HG02870 (cell line): Measurements from ENCODE around the gene SLC25A13.

Experiments used
- ATAC-seq: cut with Tn5 transposase; IDR thresholded peaks from one replicate; pipeline ENCODE4 v1.9.1; 2021; ENCODE audit warnings: mild to moderate bottlenecking, moderate library complexity; ENCODE audit not compliant: unreplicated experiment

SLC25A13 gene

GRCh38 chr7:96104984-96105383, 216.9 kb downstream of the SLC25A13 start:
- ATAC-seq, result no peak

GRCh38 chr7:96102096-96102811, 219.6 kb downstream of the SLC25A13 start:
- no peak for ATAC-seq

DNA sequence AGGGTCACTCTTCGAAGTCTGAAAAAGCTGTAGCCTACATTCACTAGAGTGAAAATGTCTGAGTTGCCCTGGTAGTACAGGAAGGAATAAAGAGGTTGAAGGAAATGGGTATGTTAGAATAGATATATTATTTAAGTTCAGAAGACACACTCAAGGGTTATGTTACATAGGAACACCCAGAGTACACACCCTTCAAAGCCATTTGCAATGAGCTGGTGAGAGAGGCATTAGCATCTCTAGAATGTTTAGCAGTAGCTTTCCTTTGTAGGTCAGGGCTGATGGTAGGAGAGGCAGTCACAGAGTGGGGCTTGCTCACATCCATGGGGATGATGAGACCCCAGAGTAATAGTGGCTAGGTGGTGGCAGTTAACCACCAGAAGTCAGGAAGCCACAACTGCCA, 221.2 kb downstream of the SLC25A13 start:
- no peak for ATAC-seq

DNA sequence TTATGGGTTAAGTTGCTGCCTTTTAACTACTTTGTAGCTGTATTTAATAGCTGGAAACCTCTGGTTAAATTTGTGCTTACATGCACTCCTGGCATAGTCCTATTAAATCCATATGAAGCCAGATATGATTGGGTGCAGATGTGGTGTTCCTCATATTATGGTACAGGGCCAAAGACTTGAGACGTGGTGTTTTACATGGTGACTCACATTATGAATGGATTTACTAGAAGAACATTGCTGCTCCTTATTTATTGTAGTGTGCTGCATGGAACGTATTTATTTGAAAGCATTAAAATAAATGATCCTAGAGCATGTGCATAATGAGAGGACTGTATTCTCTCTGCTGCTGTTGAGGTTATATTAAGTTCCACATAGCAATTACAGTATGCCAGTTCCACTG, 224.1 kb downstream of the SLC25A13 start:
- no peak for ATAC-seq

DNA sequence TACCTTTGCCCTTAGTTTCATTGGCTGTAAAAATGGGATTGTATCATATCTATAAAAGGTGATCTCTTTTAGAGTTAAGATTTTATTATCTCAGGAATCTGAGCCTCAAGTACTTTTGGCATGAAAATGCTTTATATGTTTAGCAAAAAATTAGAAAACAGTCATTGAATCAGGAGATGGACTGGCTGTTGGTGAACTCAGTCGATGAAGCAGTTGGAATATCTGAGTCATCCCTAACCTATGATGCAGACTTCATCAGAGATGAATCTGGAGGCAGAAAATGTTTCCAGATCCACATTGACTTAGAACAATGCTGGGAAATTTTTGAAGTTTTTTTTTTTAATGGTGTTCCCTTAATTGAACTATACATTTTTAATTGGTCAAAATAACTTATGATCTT, 228.5 kb downstream of the SLC25A13 start:
- no peak for ATAC-seq

- no peak for ATAC-seq
These were observed 231.1 kb downstream of the SLC25A13 start for GRCh38 chr7:96090756-96091155.

- no peak for ATAC-seq
These were observed 232.4 kb downstream of the SLC25A13 start for GRCh38 chr7:96089511-96089910.

- ATAC-seq, result no peak
These were observed 233.3 kb downstream of the SLC25A13 start for GRCh38 chr7:96088579-96088978.

- ATAC-seq, result no peak
These were observed 235.9 kb downstream of the SLC25A13 start for GRCh38 chr7:96085953-96086352.

GRCh38 chr7:96084881-96085553, 236.9 kb downstream of the SLC25A13 start:
- no peak for ATAC-seq

- no peak for ATAC-seq
These were observed 241.9 kb downstream of the SLC25A13 start for GRCh38 chr7:96080027-96080426.

DNA sequence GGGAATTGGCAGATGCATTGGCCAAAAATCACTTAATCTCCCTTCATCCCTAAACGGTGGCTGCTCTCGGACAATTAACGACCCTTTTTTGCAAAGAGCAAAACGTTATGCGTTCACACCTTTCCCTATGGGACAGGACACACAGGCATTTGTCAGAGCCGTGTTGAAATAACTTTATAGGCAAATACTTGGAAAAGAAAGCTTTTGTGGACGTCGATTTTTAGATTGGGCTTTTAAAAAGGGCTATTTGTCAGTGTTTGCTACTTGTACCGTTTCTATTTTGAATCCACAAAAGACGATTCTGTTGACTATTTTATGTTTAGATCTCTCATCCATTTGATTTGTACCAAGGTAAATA, 245.6 kb downstream of the SLC25A13 start:
- no peak for ATAC-seq

DNA sequence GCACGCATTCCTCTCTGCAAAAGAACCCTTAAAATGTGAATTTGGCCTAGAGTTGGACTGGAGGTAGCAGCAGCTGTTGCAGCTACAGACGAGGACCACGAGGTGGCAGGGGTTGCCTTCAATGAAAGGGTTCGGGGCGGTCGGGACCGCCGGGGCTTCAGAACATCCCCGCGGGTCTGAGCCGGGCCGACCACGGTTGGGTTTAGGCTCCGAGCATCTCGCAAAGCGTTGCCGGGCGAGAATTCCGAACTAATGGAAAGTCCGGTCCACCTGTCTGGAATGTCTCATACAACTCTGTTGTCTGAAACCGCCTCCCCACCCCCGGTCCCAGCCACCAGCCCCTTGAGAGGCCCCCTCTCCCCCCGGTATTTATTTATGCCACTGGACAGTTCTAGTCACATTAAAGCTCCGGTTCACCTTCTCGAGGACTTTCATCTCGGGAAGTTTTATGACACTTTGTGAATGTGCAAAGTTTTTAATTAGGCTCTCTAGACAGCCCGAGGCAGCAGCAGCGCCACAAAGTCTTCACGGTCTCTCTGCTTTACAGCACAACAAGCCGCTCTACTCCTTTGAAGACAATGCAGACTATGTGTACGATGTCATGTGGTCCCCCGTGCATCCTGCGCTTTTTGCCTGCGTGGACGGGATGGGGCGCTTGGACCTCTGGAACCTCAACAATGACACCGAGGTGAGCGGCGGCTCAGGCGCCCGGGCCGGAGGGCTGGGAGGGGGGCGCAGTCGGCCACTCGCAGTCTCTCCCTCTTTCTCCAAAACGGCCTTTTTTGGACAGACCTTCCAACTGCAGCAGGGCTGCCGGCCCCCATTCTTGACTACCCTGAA, 246.2 kb downstream of the SLC25A13 start:
- ATAC-seq, result peak; percentile 96

- ATAC-seq, result no peak
These were observed 247.0 kb downstream of the SLC25A13 start for GRCh38 chr7:96074871-96075270.
